A673 (cell line): Measurements from ENCODE around the gene NHLRC4. TPM values are rescaled to one million over a fixed set of nuclear protein-coding genes. Genes with fewer than 3 reads are reported as not detected.
"Not testable (repeated sequence)": the region's sequence is repeated elsewhere in the genome, so short reads cannot be mapped to it uniquely, and the experiment has no call there.

Experiments used
- BruUV-seq: library from RNA; stranded (reverse); fragments of 400-500 nt; replicated peaks from 2 replicates; lab custom pipeline; 2021; lab: Mats Ljungman, UMichigan
- CTCF ChIA-PET: fragments of 300-600 bp; sonication (Branson Sonifier 250); formaldehyde crosslinking; loops from one replicate; lab custom pipeline; 2022; ENCODE audit warnings: antibody characterized with exemption; lab: Charles Lee
- POLR2A ChIA-PET: fragments of 300-600 bp; sonication (Branson Sonifier 250); formaldehyde crosslinking; loops from one replicate; lab custom pipeline; 2022; ENCODE audit warnings: antibody characterized with exemption; ENCODE audit not compliant: low non-redundant PET; lab: Charles Lee
- DNase-seq: peaks from one replicate; pipeline ENCODE4 v3.0.0-alpha.2; 2015; ENCODE audit warnings: low spot score
- H3K27ac ChIP-seq: fragments of 200-600 bp; sonication (generic); 2 replicates; pipeline ENCODE4 v1.5.1; 2016; ENCODE audit warnings: mixed run types, low read depth, mild to moderate bottlenecking, mixed read lengths, antibody characterized with exemption, low read length; ENCODE audit not compliant: poor library complexity, severe bottlenecking
- H3K27me3 ChIP-seq: fragments of 200-600 bp; sonication (generic); replicated peaks from 2 replicates; pipeline ENCODE4 v1.6.1; 2017; ENCODE audit warnings: mixed run types, low read depth, mild to moderate bottlenecking, mixed read lengths, antibody characterized with exemption, low read length; ENCODE audit not compliant: insufficient read depth, poor library complexity
- H3K36me3 ChIP-seq: fragments of 200-600 bp; sonication (generic); 2 replicates; pipeline ENCODE4 v1.6.1; 2016; ENCODE audit warnings: mixed run types, mild to moderate bottlenecking, mixed read lengths, antibody characterized with exemption, low read length; ENCODE audit not compliant: insufficient read depth, poor library complexity, severe bottlenecking
- H3K4me1 ChIP-seq: fragments of 200-600 bp; sonication (generic); 2 replicates; pipeline ENCODE4 v1.6.1; 2017; ENCODE audit warnings: mixed run types, mild to moderate bottlenecking, mixed read lengths, antibody characterized with exemption, low read length; ENCODE audit not compliant: insufficient read depth, poor library complexity, severe bottlenecking
- H3K4me3 ChIP-seq: fragments of 200-600 bp; sonication (generic); 2 replicates; pipeline ENCODE4 v1.5.1; 2016; ENCODE audit warnings: low read depth, mixed run types, mild to moderate bottlenecking, mixed read lengths, low read length; ENCODE audit not compliant: poor library complexity, severe bottlenecking
- H3K9me3 ChIP-seq: fragments of 200-600 bp; sonication (generic); 2 replicates; pipeline ENCODE4 v1.6.1; 2016; ENCODE audit warnings: mixed run types, low read depth, mild to moderate bottlenecking, mixed read lengths, antibody characterized with exemption, low read length; ENCODE audit not compliant: poor library complexity, severe bottlenecking
- EZH2 ChIP-seq: fragments of 200-600 bp; sonication (generic); IDR thresholded peaks from 2 replicates; pipeline ENCODE4 v1.6.1; 2017; ENCODE audit warnings: borderline replicate concordance, low read depth, mild to moderate bottlenecking, mixed read lengths, antibody characterized with exemption, low read length; ENCODE audit not compliant: poor library complexity, severe bottlenecking
- intact Hi-C: fragments of 100-400 bp; cut with micrococcal nuclease; formaldehyde crosslinking; loops from one replicate; pipeline ENCODE4 v1.10.0; 2022; ENCODE audit not compliant: unreplicated experiment
- total RNA-seq: library from RNA; stranded (reverse); gene quantifications from 2 replicates; pipeline ENCODE4 v1.2.3, GENCODE V29; 2021
- TF ChIP-seq, protein P1 (sequence below): fragments of 300-800, 200-600 bp; sonication (generic); conservative IDR thresholded peaks from 2 replicates; pipeline ENCODE4 v1.5.1; 2017; ENCODE audit warnings: low read depth, mild to moderate bottlenecking, antibody characterized with exemption, low read length, moderate library complexity, mixed read lengths

NHLRC4 gene
- total RNA-seq, 1 experiment from 2014 or later = 0.21 TPM

DNA sequence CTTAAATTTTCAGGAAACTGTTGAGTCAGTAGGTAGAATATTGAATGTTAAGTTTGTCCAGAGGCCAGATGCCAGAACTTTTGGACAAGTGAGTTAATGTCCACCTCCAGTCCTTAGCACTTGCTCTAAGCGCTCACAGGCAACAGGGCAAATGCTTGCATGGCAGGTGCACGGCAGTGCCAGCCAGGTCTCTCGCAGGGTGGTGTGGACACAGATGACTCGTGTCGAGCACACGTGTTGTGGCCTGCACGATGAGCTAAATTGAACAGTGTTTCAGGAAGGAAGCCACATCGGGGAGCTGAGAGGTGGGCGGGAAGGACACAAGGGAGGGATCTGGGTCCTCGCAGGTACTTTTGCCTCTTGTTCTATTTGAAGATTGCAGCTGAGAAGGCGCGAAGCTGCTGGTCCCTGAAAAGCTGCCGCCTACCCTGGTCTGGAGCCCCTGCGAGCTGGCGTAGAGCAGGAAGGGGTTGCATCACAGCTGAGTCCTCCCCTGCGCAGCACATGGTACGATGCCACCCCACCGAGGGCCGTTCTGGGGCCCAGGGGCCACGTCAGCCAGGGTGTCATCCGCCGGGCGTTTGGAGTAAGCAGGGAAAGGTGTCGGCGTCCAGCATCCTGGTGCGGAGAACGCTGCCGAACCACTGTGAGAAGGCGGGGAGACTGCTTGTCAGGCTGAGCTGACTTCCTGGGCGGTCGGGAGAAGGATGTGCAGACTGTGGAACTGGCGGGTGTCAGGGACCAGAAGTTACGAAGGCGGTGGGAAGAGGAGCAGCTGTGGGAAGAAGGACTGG, 29.3 kb downstream of the NHLRC4 start:
- Histone ChIP-seq H3K27ac (no peak overlapping the region), H3K27me3 (no peaks in the 10 kb centered on the region), H3K4me3 (no peak overlapping the region), H3K9me3 (no peaks in the 10 kb centered on the region), H3K4me1 (peaks cover 2% of the 10 kb centered on the region), H3K36me3 (peaks cover 5% of the 10 kb centered on the region)
- intact Hi-C loops = no loop called here
- no peak for TF ChIP-seq EZH2
- TF ChIP-seq, protein P1, sequence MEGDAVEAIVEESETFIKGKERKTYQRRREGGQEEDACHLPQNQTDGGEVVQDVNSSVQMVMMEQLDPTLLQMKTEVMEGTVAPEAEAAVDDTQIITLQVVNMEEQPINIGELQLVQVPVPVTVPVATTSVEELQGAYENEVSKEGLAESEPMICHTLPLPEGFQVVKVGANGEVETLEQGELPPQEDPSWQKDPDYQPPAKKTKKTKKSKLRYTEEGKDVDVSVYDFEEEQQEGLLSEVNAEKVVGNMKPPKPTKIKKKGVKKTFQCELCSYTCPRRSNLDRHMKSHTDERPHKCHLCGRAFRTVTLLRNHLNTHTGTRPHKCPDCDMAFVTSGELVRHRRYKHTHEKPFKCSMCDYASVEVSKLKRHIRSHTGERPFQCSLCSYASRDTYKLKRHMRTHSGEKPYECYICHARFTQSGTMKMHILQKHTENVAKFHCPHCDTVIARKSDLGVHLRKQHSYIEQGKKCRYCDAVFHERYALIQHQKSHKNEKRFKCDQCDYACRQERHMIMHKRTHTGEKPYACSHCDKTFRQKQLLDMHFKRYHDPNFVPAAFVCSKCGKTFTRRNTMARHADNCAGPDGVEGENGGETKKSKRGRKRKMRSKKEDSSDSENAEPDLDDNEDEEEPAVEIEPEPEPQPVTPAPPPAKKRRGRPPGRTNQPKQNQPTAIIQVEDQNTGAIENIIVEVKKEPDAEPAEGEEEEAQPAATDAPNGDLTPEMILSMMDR = no peak
- ChIA-PET POLR2A (no interaction called here), CTCF (interaction anchor here (0.7 kb wide), 1 partner anchor 234 kb away, joined by 3 read pairs; no protein-coding TSS in a partner anchor)
- BruUV-seq = no TSS peak
- no peak for DNase-seq

DNA sequence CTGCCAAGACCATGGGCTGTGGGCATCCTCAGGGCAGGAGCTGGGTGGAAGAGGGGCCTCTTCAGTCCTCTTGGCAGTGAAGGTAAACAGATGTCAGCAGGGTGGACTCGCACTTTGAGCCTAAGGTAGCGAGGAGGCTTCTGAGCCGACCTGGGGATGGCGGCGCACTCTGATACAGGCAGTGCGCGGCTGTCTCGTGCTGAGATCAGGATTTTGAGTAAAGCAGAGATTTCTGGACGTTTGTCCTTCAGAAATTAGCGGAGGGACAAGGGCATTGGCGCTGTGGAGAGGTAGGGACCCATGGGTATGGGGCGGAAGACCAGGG, 29.9 kb downstream of the NHLRC4 start:
- no peak overlapping the region for H3K4me3 ChIP-seq
- ChIA-PET POLR2A (no interaction called here), CTCF (no interaction called here)
- no peak overlapping the region for H3K27ac ChIP-seq
- DNase-seq = no peak
- H3K27me3 ChIP-seq = no peaks in the 10 kb centered on the region
- TF ChIP-seq, protein P1 = no peak
- TF ChIP-seq EZH2 = no peak
- peaks cover 5% of the 10 kb centered on the region for H3K36me3 ChIP-seq
- intact Hi-C loops = no loop called here
- no peaks in the 10 kb centered on the region for H3K4me1 ChIP-seq
- H3K9me3 ChIP-seq = no peaks in the 10 kb centered on the region
- BruUV-seq = no TSS peak

DNA sequence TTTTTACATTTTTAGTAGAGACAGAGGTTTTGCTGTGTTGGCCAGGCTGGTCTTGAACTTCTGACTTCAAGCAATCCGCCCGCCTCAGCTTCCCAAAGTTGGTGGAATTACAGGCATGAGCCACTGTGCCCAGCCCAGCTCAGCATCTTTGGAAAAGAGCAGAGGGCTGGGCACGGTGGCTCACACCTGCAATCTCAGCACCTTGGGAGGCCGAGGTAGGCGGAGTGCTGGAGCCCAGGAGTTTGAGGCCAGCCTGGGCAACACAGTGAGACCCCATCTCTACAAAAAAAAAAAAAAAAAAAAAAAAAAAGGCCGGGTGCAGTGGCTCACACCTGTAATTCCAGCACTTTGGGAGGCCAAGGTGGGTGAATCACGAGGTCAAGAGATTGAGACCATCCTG, 30.9 kb downstream of the NHLRC4 start:
- POLR2A ChIA-PET, H3K36me3 ChIP-seq, H3K27ac ChIP-seq, H3K27me3 ChIP-seq, H3K4me1 ChIP-seq, BruUV-seq, intact Hi-C loops, H3K4me3 ChIP-seq, DNase-seq, H3K9me3 ChIP-seq: not testable (repeated sequence)
- CTCF ChIA-PET = interaction anchor here (0.7 kb wide), 1 partner anchor 9 kb away, joined by 5 read pairs; no protein-coding TSS in a partner anchor
